MM.1S (cell line): ENCODE results near the gene TAF1A.

Experiments used
- EZH2 ChIP-seq: fragments of 300-600 bp; sonication (generic); optimal IDR thresholded peaks from 2 replicates; pipeline ENCODE3; 2017; ENCODE audit warnings: low read depth, mild to moderate bottlenecking, antibody characterized with exemption, low read length, mixed read lengths
- TF ChIP-seq, protein P1 (sequence below): fragments of 300-600 bp; sonication (generic); IDR thresholded peaks from 2 replicates; pipeline ENCODE4 v1.5.1; 2016; ENCODE audit warnings: antibody characterized with exemption, low read length, mixed read lengths

DNA sequence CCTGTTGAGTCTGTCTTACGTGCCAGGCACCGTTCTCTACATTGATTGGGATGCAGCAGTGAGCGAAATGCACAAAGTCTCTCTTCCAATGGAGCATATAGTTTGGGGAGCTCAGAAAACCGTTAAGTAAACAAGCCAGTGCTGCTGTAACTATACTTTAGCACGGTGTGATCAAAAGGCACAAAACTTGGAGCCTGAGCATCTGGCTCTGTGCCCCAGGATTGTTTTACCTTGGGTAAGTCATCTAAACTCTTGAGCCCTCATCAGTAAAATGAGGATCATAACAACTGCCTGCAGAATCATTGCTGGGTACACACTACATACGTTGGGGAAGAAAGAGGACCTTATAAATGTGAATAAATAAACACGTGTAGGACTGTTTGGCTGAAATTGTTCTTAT, 43.6 kb downstream of the TAF1A start:
- TF ChIP-seq, protein P1, sequence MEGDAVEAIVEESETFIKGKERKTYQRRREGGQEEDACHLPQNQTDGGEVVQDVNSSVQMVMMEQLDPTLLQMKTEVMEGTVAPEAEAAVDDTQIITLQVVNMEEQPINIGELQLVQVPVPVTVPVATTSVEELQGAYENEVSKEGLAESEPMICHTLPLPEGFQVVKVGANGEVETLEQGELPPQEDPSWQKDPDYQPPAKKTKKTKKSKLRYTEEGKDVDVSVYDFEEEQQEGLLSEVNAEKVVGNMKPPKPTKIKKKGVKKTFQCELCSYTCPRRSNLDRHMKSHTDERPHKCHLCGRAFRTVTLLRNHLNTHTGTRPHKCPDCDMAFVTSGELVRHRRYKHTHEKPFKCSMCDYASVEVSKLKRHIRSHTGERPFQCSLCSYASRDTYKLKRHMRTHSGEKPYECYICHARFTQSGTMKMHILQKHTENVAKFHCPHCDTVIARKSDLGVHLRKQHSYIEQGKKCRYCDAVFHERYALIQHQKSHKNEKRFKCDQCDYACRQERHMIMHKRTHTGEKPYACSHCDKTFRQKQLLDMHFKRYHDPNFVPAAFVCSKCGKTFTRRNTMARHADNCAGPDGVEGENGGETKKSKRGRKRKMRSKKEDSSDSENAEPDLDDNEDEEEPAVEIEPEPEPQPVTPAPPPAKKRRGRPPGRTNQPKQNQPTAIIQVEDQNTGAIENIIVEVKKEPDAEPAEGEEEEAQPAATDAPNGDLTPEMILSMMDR: no peak
- TF ChIP-seq EZH2: no peak
